Measurements from ENCODE around the gene PNPLA7.

The PNPLA7 gene

GRCh38 chr9:137429974-137430722 lies 120.1 kb downstream of the PNPLA7 start:
- Mint-ChIP-seq H3K36me3 (ENCODE audit: low read depth) (no peaks in the 10 kb centered on the region), H3K4me3 (no peak overlapping the region), H3K27ac (no peak overlapping the region), H3K4me1 (ENCODE audit: low read depth) (no peaks in the 10 kb centered on the region), H3K27me3 (ENCODE audit: low read depth) (no peaks in the 10 kb centered on the region), H3K9me3 (no peaks in the 10 kb centered on the region)

- Mint-ChIP-seq H3K4me1 (ENCODE audit: low read depth) (no peaks in the 10 kb centered on the region), H3K27me3 (ENCODE audit: low read depth) (peaks cover 2% of the 10 kb centered on the region), H3K9me3 (no peaks in the 10 kb centered on the region), H3K4me3 (no peak overlapping the region), H3K27ac (no peak overlapping the region), H3K36me3 (ENCODE audit: low read depth) (no peaks in the 10 kb centered on the region)
Measured at GRCh38 chr9:137429546-137429890, 120.7 kb downstream of the PNPLA7 start.

- Mint-ChIP-seq H3K27me3 (ENCODE audit: low read depth) (peaks cover 6% of the 10 kb centered on the region), H3K4me3 (no peak overlapping the region), H3K27ac (no peak overlapping the region), H3K36me3 (ENCODE audit: low read depth) (no peaks in the 10 kb centered on the region), H3K9me3 (no peaks in the 10 kb centered on the region), H3K4me1 (ENCODE audit: low read depth) (no peaks in the 10 kb centered on the region)
Measured at GRCh38 chr9:137428841-137429545, 121.2 kb downstream of the PNPLA7 start.

- Mint-ChIP-seq H3K36me3 (ENCODE audit: low read depth) (no peaks in the 10 kb centered on the region), H3K9me3 (no peaks in the 10 kb centered on the region), H3K27ac (no peak overlapping the region), H3K4me1 (ENCODE audit: low read depth) (no peaks in the 10 kb centered on the region), H3K27me3 (ENCODE audit: low read depth) (peaks cover 6% of the 10 kb centered on the region), H3K4me3 (no peak overlapping the region)
Measured at GRCh38 chr9:137428311-137428630, 121.9 kb downstream of the PNPLA7 start.

GRCh38 chr9:137427454-137428310 lies 122.5 kb downstream of the PNPLA7 start:
- Mint-ChIP-seq H3K4me1 (ENCODE audit: low read depth) (no peaks in the 10 kb centered on the region), H3K27ac (no peak overlapping the region), H3K36me3 (ENCODE audit: low read depth) (no peaks in the 10 kb centered on the region), H3K27me3 (ENCODE audit: low read depth) (peaks cover 6% of the 10 kb centered on the region), H3K4me3 (no peak overlapping the region), H3K9me3 (no peaks in the 10 kb centered on the region)

GRCh38 chr9:137426018-137426681 lies 124.1 kb downstream of the PNPLA7 start:
- no peak overlapping the region for H3K4me3 Mint-ChIP-seq

GRCh38 chr9:137423514-137424291 lies 126.5 kb downstream of the PNPLA7 start:
- H3K27ac Mint-ChIP-seq, result no peak overlapping the region
- H3K4me1 Mint-ChIP-seq (ENCODE audit: low read depth), result peaks cover 6% of the 10 kb centered on the region
- no peaks in the 10 kb centered on the region for H3K36me3 Mint-ChIP-seq (ENCODE audit: low read depth)
- peaks cover 6% of the 10 kb centered on the region for H3K27me3 Mint-ChIP-seq (ENCODE audit: low read depth)
- peak overlapping the region; percentile 54 for H3K4me3 Mint-ChIP-seq
- no peaks in the 10 kb centered on the region for H3K9me3 Mint-ChIP-seq

More at GRCh38 chr9:137426018-137426681, 124.1 kb downstream of the PNPLA7 start:
- Mint-ChIP-seq H3K27ac (no peak overlapping the region), H3K27me3 (ENCODE audit: low read depth) (peaks cover 6% of the 10 kb centered on the region), H3K4me1 (ENCODE audit: low read depth) (peaks cover 6% of the 10 kb centered on the region), H3K9me3 (no peaks in the 10 kb centered on the region), H3K36me3 (ENCODE audit: low read depth) (no peaks in the 10 kb centered on the region)

GRCh38 chr9:137422604-137423513 lies 127.3 kb downstream of the PNPLA7 start, which contains the start of the genes EXD3 and NOXA1:
Gene EXD3, minus strand, starts transcription at chr9:137423162. Its CDS starts 27,805 bp downstream, at chr9:137395357.
Gene NOXA1, plus strand, starts transcription at chr9:137423393. Its CDS starts 137 bp downstream, at chr9:137423530.
- Mint-ChIP-seq H3K4me1 (ENCODE audit: low read depth) (peaks cover 6% of the 10 kb centered on the region), H3K9me3 (no peaks in the 10 kb centered on the region), H3K27ac (peak within 1 kb of the TSS; percentile 63), H3K36me3 (ENCODE audit: low read depth) (no peaks in the 10 kb centered on the region), H3K27me3 (ENCODE audit: low read depth) (peaks cover 6% of the 10 kb centered on the region), H3K4me3 (peak within 1 kb of the TSS; percentile 87)

GRCh38 chr9:137421838-137422603 lies 128.2 kb downstream of the PNPLA7 start:
- Mint-ChIP-seq H3K4me3 (peak overlapping the region; percentile 87), H3K9me3 (no peaks in the 10 kb centered on the region), H3K4me1 (ENCODE audit: low read depth) (peaks cover 6% of the 10 kb centered on the region), H3K27ac (peak overlapping the region; percentile 63), H3K27me3 (ENCODE audit: low read depth) (peaks cover 6% of the 10 kb centered on the region), H3K36me3 (ENCODE audit: low read depth) (no peaks in the 10 kb centered on the region)

GRCh38 chr9:137417161-137418021 lies 132.8 kb downstream of the PNPLA7 start:
- Mint-ChIP-seq H3K4me3 (no peak overlapping the region), H3K27ac (no peak overlapping the region), H3K4me1 (ENCODE audit: low read depth) (peaks cover 13% of the 10 kb centered on the region), H3K9me3 (no peaks in the 10 kb centered on the region), H3K27me3 (ENCODE audit: low read depth) (no peaks in the 10 kb centered on the region), H3K36me3 (ENCODE audit: low read depth) (no peaks in the 10 kb centered on the region)

GRCh38 chr9:137416563-137417151 lies 133.5 kb downstream of the PNPLA7 start:
- Mint-ChIP-seq H3K27ac (no peak overlapping the region), H3K4me3 (no peak overlapping the region), H3K9me3 (no peaks in the 10 kb centered on the region), H3K4me1 (ENCODE audit: low read depth) (peaks cover 7% of the 10 kb centered on the region), H3K27me3 (ENCODE audit: low read depth) (no peaks in the 10 kb centered on the region), H3K36me3 (ENCODE audit: low read depth) (no peaks in the 10 kb centered on the region)
